ENCODE measurements around the gene CIITA.
"Not testable (repeated sequence)": the region's sequence is repeated elsewhere in the genome, so short reads cannot be mapped to it uniquely, and the experiment has no call there.

Gene CIITA

DNA sequence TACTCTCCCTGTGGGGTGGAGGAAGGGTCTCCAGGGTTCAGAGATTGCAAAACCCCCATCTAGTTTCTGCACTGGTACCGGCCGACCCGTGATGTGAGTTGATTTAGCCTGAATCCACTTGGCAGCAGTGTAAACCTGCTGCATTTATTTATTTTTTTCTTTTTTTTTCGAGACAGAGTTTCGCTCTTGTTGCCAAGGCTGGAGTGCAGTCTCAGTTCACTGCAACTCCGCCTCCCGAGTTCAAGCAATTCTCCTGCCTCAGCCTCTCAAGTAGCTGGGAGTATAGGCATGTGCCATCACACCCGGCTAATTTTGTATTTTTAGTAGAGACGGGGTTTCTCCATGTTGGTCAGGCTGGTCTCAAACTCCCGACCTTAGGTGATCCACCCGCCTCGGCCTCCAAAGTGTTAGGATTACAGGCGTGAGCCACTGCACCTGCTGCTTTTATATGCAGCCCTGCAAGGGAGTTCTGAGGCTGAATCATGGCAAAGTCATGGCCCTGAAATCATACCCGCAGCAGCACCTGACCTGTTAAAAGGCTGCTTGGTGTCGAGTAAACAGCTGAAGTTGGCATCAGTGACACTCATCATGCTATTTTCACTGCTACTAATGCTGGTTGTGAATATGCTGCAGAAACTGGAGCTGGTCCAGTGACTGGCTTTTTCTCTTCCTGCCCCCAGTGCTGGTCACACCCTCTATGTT, 43.9 kb downstream of the CIITA start:
- DNase-seq: no peak

DNA sequence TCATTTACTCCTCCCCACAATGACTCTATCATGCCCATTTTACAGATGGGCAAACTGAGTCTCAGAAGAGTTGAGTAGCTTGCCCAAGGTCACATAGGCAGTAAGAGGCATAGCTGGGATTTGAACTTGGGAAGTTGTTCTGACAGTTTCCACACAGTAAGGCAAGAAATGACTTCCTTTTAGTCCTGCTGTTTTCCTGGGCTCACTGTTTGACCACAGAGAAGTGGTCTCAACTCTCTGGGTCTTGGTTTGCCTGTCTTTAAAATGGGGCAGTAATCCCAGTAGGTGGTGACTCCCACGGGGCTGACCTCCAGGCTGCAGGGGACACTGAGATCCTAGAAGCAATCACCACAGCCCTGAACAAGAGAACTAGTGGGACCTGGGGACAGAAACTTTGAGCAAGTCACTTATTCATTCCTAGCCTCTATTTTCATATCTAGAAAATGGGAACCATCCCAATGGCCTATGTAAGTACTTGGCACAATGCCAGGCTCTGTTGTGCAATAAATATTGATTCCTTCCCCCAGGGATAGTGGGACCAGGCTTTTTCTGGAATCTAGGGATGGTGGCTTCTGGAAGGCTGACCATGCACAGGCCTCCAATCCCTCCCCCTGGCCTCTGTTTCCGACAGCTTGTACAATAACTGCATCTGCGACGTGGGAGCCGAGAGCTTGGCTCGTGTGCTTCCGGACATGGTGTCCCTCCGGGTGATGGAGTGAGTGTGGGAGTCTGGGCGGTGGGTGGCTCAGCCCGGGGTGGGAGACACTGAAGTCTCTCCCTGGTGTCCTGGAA, 44.7 kb downstream of the CIITA start:
- DNase-seq: no peak

DNA sequence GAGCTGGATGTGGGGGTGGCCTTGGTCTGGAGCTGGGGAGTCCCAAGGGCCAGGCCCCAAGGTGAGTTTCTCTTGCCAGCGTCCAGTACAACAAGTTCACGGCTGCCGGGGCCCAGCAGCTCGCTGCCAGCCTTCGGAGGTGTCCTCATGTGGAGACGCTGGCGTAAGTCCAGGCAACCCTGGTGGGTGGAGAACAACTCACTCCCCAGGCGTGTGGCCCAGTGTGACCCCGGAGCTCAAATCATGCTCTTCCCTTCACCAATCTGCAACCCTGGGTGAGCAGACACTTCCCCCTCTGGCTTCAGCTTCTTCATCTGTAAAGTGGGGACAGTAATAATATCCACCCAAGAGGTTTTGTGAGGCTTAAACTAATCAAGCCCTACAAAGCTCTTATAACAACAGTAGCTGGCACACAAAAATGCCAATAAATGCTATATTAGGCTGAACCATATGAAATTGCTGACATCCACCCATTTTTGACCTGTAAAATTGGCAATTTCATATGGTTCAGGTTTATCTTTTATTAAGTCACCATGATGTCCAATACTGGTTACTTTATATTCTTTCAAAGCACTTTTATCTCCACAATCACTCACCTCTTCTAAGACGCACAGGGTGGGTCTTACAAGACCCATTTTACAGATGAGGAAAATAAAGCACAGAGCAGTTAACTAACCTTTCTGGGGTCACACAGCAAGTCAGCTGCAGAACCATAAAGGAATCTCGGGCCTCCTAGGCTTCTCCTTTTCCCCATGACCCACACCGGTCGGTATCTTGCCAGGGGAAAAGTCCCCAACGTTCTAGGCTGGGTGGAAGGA, 45.5 kb downstream of the CIITA start:
- DNase-seq: no peak

DNA sequence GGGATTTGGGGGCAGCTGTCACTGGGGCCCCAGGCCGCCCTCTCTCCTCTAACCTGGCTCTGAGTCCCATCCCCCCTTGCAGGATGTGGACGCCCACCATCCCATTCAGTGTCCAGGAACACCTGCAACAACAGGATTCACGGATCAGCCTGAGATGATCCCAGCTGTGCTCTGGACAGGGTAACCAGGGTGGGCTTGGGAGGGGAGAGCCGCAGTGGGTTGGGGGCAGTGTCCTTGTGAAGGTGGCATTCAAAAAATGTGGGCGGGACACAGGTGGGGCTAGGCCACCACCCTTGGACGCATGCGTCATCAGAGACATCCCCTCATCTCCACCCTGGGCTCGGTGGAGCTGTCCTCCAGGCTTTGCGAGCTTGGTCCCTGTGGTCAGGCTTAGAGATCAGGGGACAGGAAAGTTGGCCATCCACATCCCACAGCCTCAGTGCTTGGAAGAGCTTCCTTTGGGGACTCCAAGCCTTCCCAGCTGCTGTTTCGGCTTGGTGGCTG, 46.2 kb downstream of the CIITA start:
- no peak for DNase-seq

DNA sequence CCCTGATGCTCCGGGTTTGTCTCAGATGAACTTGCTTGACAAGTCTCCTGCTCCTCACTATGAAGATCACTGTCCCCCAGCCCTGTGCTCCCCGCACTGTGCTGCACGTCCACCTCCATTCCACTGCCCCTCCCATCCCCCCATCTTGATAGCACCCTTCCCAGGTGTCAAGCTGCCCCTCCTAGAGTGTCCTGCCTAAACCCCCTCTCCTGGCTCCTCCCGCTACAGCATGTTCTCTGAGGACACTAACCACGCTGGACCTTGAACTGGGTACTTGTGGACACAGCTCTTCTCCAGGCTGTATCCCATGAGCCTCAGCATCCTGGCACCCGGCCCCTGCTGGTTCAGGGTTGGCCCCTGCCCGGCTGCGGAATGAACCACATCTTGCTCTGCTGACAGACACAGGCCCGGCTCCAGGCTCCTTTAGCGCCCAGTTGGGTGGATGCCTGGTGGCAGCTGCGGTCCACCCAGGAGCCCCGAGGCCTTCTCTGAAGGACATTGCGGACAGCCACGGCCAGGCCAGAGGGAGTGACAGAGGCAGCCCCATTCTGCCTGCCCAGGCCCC, 46.7 kb downstream of the CIITA start:
- DNase-seq: peak in 1 of 2 donors; percentile 19

DNA sequence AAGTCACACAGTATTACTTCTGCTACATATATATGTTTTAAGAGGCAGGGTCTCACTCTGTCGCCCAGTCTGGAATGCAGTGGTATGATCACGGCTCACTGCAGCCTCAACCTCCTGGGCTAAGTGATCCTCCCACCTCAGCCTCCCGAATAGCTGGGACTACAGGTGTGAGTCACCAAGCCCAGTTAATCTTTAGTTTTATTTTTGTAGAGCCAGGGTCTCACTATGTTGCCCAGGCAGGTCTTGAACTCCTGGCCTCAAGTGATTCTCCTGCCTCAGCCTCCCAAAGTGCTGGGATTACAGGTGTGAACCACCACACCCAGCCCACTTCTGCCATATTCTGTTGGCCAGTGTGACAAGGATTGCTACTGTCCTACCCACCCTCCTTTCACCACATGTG, 48.3 kb downstream of the CIITA start:
- not testable (repeated sequence) for DNase-seq

DNA sequence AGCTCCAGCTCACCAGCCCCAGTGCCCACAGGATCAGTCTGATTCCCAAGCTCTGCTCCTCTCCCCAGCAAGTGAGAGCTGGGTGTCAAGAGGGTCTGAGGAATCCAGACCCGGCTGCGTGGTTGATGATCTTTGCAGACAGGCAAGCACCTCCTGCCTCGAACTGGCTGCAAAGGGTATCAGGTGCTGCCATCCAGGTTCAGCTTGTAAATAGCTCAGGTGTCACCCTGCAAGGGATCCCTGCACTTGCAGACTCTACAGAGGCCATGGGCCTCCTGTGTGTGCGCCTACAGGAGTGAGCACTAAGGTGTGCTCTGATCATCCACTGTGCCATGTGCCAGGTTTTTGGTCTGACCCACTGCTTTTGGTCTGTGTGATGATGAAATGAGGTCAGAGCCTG, 49.1 kb downstream of the CIITA start:
- no peak for DNase-seq

DNA sequence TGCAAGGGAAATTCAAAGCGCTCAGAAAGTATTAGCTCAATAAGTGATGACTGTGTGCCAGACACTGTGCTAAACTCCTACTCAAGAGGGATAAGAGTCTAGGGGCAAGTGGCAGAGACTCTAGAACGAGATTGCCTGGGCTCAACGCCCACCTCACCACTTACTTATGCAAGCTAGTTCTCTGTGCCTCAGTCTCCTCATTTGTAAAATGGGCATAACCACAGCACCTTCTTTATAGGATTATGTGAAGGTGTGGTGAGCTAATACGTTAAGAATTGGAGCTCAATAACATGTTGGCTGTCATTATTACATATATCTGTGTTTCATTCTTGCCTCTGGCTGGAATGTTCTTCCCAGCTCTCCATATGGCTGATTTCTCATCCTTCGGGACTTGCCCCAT, 49.9 kb downstream of the CIITA start:
- no peak for DNase-seq

DNA sequence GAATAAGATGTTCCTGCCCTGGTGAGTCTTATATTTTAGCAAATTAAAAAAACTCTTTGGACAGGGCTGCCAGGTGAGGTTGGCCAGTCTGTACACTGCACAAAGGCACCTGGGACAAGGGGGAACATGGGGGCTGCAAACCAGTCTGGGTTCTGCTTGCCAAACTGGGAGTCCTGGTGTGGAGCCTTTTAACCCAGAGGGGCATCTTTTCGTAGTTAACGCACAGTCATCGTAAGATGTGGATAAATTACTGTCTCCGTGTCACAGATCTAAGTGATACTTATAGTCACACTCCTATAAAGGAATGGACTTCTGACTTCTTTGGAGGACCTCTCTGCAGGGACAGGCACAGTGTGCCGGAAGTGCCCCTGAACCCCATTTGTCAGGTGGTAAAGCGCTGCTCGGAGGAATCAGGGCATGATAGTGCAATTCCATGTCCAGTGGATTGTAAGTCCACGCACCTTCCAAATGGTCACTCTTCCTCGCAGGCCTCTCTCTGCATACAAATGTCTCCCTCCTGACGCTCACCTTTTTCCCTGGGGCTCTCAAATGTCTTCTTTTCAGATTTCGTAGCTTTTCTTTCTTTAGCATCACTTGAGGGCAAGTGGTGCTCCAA, 50.6 kb downstream of the CIITA start:
- DNase-seq: no peak

DNA sequence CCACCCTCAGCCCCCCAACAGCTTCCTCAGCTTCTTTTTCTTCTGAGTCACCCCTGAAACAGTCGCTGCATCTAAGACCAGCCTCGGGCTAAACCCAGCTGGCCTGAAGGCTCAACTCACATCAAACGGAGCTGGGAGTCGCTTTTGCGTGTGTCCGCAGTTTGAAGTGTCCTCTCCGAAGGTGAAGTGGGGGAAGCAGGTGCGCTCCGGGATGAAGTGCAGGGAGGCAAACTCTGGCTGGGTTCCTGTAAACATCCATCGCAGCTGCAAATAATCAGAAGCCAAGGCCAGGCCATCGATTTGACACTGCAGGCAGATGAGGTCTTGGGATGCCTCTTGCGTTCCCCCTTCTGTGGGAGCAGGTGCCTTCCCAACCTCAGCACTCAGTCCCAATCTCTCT, 52.1 kb downstream of the CIITA start:
- DNase-seq: not testable (repeated sequence)

DNA sequence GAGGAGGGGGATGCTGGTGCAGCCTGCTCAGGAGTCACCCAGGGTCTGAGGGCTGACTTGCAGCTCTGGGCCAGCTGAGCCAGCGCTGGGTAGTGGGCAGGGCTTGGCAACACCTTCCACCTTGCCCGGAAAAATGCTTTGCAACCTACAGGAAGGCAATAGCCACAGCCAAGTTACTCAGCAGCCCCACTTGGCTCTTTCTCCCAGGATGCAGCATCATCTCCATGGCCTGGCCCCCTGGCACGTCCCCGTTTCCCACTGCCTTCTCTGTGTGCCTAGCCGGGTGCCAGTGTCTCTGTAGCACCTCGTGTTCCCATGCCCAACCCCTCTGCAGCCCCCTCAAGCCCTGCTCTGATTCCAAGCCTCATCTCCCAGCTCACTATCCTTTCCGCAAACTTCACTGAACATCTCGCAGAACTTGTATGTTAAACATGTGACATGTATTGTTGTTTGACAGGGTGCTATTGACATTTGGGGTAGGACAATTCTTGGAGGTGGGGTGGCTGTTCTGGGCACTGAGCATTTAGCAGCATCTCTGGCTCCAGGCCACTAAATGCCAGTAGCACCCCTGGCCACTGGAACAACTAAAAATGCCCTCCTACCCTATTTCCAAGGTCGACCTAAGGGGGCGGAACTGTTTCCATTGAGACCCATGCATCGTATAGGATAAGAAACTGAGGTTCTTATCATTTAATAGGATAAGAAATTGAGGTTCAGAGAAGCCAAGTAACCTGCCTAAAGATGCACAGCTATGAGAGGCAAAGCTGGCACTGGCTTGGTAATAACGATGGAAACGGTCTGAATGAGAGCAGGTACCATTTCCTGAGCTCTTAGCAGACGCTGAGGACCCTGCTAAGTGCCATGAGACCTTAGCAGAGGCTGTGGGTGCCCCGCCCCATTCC, 53.1 kb downstream of the CIITA start:
- no peak for DNase-seq

DNA sequence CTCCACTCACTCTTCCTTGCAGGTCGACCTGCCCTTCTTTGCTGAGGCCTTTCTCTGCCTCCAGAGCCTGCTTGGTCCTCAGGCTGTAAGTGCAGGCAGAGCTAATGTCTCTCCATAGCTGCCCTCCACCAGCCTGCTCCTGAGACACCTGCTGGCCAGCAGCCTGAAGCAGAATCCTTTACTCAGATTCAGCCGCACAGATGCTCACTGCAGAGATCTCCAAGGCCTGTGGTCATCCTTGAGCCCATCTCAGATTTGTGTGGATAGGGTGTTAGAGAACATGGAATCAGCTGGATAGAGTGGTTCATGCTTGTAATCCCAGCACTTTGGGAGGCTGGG, 53.7 kb downstream of the CIITA start:
- DNase-seq: no peak

DNA sequence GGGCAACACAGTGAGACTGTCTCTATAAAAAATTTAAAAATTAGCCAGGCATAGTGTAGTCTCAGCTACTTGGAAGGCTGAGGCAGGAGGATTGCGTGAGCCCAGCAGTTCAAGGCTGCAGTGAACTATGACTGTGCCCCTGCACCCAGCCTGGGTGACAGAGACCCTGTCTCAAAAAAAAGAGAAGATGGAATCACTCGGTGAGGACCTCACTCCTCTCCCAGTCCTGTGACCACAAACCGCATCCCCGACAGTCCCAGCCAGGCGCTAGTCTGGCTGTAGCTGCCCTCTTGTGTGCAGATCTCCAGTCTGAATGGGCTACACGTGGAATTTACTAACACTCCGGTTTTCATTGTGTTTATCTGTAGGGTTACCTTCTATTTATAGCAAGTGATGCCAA, 54.1 kb downstream of the CIITA start:
- no peak for DNase-seq

DNA sequence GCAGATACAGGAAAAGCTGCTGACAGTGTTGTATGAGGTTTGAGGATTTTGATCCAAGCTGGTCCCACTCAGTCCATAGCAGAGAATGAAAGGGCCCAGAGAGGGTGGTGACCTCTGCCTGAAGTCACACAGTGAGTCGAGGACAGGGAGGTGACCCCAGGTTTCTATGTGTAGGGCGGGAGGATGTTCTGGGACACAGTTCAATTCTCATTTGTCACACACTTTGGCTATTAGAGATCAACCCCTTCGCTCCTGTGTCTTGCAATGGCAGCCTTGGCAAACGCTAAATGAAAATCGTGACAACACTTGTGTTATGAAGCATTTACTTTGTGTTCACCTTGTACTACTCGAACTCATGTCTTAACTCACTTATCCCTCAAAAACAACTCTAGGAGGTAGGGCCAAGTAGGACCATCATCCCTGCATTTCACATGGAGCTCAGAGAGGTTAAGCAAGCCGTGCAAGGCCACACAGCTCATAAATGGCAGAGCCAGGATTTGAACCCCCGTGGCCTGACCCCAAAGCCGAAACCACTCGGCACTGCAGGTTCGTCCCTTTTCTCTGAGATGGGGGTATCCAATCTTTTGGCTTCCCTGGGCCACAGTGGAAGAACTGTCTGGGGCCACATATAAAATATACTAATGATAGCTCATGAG, 55.1 kb downstream of the CIITA start:
- no peak for DNase-seq

DNA sequence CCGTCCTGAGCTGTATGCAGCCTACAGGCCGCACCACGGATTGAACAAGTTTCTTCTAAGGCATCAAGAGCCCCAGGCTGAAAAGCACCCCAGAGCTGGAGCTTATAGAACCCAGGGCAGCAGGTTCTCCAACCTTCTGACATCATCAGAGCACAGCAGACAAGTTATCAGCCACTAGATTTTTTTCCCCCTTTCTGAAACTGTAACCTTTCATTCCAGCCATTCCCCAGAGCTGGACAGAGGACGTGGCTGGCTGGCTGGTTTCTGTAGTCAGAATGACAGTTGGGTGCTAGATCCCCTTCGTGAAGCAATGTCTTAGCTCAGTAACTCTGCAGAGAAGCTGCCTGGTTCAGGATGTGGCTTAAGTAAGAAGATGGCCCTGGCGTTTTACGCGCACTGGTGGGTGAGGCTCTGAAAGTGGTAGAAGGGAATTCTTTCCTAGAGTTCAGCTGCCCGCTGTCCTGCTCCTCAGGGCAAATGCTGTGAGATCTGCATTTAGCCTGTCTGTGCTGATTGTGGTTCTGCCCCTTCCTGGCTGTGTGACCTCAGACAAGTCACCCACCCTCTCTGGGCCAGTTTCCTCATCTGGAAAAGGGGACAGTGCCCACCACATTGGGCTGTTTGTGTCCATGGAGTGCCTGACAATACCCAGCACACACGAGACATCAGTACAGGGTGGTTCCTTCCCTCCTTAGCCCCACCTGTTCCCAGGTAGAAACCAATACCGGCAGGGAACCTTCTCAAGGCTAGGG, 56.1 kb downstream of the CIITA start:
- DNase-seq: no peak

DNA sequence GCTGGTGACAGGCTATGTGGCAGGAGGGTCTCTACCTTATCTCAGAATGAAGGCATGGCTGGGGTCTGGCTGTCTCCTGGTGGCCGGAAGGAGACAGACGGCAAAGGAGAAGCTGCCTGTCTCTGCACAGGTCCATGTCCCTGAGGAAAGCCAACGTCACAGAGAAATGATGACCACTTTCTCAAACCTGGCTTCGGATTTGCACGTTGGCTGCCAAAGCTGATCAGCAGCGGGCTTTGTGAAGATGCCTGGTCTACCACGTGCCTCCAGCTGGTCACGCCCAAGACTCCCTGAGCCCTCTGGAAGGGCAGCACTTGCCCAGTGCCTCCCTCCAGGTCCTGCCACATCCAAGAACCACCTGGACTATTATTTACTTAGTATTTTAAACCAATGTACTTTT, 56.9 kb downstream of the CIITA start:
- DNase-seq: no peak

DNA sequence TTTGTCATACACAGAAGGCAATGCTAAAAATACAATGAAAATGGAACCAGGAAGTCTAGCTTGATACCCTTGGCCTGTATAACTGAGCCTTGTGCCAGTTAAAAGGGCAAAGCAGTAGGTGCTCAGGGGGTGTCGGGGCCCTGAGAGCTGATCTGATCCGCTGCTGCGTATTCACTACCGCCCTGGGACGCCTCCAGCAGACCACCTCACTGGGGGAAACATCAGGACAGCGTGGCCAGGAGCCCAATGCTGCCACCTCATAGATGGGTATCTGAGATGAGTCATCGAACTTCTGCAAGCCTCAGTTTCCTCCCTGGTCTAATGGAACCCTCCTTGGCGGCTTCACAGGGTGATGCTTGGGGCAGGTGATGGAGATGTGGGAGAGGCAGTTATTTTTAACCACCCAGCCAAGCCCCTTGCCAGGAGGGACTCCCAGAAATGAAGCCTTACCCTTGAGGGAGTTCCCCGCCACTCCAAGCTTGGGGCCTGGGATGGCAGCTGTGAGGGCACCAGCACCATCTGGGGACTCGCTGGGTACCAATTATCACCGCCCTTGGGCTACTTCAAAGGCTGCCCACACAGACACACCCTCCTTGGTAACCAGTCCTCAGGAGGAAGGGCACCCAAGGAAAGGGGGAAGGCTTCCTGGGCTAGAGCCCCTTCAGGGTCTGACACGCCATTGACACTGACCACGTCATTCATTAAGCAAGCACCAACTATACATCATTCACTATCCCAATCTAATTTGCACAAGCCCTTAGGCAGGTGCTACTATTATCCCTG, 57.5 kb downstream of the CIITA start:
- DNase-seq: no peak

DNA sequence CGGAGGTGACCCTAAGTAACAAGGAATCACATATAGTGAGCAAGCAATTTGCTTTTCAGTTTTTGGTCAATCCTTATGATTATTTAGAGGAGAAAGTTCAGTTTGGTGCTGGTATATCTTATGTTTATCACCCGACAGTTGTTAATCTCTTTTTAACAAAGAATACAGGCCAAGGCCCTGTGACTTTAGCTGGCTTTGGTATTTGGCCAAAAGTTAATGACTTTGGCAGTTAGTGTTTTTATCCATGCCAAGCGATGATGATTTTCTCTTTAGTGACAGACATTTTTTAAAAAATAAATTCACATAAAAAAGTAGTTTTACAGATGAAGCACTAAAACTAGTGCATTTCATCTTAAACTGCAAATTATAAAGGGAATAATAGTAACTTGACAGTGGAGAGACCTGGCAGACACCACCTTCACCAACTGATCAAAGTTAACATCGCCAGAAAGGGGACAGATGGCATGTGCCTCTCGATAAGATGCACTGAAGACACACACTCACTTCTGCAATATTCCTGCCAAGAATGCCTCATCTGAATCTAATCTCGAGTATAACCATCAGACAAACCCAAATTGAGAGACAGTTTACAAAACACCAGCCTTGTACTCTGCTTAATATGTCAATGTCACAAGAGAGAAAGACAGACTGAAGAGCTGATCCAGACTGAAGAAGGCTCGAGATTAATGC, 58.4 kb downstream of the CIITA start:
- no peak for DNase-seq

Measured in hippocampal formation (tissue), 2 donors.